CD1c-positive myeloid dendritic cell (primary cell): ENCODE measurements around the gene IER2.

Experiments
- DNase-seq: peaks from one replicate; pipeline ENCODE4 v3.0.0-alpha.2; 2016; ENCODE audit errors: extremely low spot score

The IER2 gene

GRCh38 chr19:13118424-13119193, 31.6 kb upstream of the IER2 start:
- DNase-seq: no peak

- peak; percentile 52 for DNase-seq
Observed at GRCh38 chr19:13119627-13120026, 30.6 kb upstream of the IER2 start.

GRCh38 chr19:13120031-13120430, 30.2 kb upstream of the IER2 start:
- peak; percentile 27 for DNase-seq

- DNase-seq: no peak
Observed at GRCh38 chr19:13120817-13121216, 29.4 kb upstream of the IER2 start.

- no peak for DNase-seq
Observed at GRCh38 chr19:13121551-13122274, 28.5 kb upstream of the IER2 start.

- DNase-seq: no peak
Observed at GRCh38 chr19:13122275-13122878, 27.8 kb upstream of the IER2 start.

- DNase-seq: no peak
Observed at GRCh38 chr19:13122980-13123957, 26.9 kb upstream of the IER2 start.

- no peak for DNase-seq
Observed at GRCh38 chr19:13127051-13127450, 23.2 kb upstream of the IER2 start.

GRCh38 chr19:13127811-13128575, 22.2 kb upstream of the IER2 start:
- no peak for DNase-seq

- no peak for DNase-seq
Observed at GRCh38 chr19:13128583-13128982, 21.6 kb upstream of the IER2 start.

- no peak for DNase-seq
Observed at GRCh38 chr19:13129384-13129783, 20.8 kb upstream of the IER2 start.

GRCh38 chr19:13130886-13131490, 19.2 kb upstream of the IER2 start:
- no peak for DNase-seq

- no peak for DNase-seq
Observed at GRCh38 chr19:13132471-13133180, 17.6 kb upstream of the IER2 start.

GRCh38 chr19:13133241-13133870, 16.9 kb upstream of the IER2 start:
- no peak for DNase-seq

- no peak for DNase-seq
Observed at GRCh38 chr19:13134626-13135025, 15.6 kb upstream of the IER2 start.

GRCh38 chr19:13135068-13136062, 14.8 kb upstream of the IER2 start:
- no peak for DNase-seq

- no peak for DNase-seq
Observed at GRCh38 chr19:13137290-13137794, 12.9 kb upstream of the IER2 start.
